Fibroblast of pulmonary artery (primary cell): Measurements from ENCODE around the gene CCDC33.

Source experiments
- DNase-seq: peaks from one replicate; pipeline ENCODE4 v3.0.0-alpha.2; 2010; ENCODE audit warnings: low read depth
- H3K4me3 ChIP-seq: replicated peaks from 2 replicates; pipeline ENCODE4 v1.5.1; 2011; ENCODE audit warnings: low read depth, mild to moderate bottlenecking, control low read depth, low read length, moderate library complexity
- CTCF ChIP-seq: IDR thresholded peaks from 2 replicates; pipeline ENCODE4 v1.5.1; 2011; ENCODE audit warnings: mild to moderate bottlenecking, control low read depth, low read length, inconsistent platforms; ENCODE audit errors: missing control alignments

The CCDC33 gene

GRCh38 chr15:74383286-74383685 is 147.2 kb downstream of the CCDC33 start:
- no peak overlapping the region for H3K4me3 ChIP-seq
- DNase-seq, result no peak
- TF ChIP-seq CTCF, result no peak

DNA sequence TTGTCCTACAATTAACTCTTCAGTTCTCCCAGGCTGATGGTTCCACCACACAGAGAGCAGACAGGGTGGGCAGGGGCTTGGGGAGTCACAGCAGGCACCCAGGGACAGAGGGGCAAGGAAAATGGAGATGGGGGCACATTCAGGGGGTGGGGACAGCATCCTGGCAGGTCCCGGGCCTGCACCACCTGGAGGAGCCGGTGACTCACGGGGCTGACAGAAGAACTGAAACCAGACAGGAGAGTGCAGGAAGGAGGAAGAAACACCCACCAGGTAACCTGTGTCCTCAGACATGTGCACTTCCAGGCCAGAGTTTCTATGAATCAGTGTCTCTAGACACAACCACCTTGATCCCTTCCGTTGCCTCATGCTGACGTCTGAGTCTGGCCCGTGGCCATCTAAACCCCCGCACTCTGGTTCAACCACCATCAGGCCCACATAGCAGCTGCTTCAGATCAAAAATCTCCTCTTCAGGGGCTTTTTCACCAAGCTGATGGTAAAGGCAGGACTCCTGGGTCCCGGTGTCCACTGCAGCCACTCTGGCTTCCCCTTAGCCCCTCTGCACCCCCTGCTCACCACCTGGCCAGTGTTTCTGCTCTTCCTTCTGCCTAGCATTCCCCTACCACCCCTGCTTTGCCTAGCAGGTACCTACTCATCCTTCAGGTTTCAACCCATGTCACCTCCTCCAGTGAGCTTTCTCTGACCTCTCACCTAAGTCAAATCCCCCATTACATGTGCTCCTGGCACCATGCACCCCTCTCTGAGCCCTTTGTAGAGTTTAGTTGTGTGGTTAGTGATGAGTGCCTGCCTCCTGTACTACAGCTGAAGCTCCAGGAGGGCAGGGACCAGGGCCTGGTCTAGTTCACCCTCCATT is 147.8 kb downstream of the CCDC33 start:
- DNase-seq, result no peak
- no peak overlapping the region for H3K4me3 ChIP-seq
- TF ChIP-seq CTCF, result no peak

- no peak for DNase-seq
- H3K4me3 ChIP-seq, result no peak overlapping the region
- TF ChIP-seq CTCF, result no peak
Measured at GRCh38 chr15:74384566-74384880, 148.4 kb downstream of the CCDC33 start.

DNA sequence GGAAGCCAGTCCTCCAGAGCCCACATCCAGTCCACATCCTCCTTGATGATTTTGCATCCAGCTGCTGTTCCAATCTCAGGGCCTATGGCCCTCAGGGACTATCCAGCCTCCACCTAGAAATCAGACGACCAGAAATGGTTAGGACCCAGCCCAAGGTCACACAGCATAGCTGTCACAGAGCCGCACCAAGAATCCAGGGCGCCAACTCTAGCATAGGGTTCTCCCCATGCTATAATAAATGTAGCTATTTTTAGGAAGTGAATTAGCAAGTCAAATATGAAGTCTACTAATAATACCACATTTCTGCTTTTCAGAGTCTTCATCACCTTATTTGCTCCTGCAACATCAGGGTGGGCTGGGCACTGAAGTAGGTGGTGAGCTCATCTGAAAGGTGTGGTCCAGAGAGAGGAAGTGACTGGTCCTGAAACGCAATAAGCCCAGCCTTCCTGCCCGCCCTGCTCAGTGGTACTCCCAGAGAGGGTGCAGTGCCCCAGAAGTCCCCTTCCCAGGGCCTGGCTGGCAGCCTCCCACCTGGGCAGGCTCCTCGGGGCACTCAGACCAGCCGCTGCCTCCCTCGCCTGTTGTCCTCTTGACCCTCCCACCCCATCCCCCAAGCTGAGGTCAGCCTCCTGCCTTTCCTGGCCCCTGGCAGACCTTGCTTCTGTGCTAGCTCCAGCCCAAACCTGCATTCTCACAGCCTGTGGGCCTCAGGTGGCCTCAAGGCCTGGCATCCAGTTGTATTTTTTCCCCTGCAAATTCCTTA is 148.9 kb downstream of the CCDC33 start:
- H3K4me3 ChIP-seq, result no peak overlapping the region
- no peak for TF ChIP-seq CTCF
- DNase-seq, result no peak

- DNase-seq, result no peak
- TF ChIP-seq CTCF, result no peak
- no peak overlapping the region for H3K4me3 ChIP-seq
Measured at GRCh38 chr15:74385733-74386132, 149.6 kb downstream of the CCDC33 start.
